Measurements from ENCODE around the gene ZNF487. TPM values are rescaled to one million over a fixed set of nuclear protein-coding genes. Genes with fewer than 3 reads are reported as not detected.
"Not testable (repeated sequence)": the region's sequence is repeated elsewhere in the genome, so short reads cannot be mapped to it uniquely, and the experiment has no call there.

Gene ZNF487
- total RNA-seq, 1 donor from 2014 or later: 2.0 TPM

DNA sequence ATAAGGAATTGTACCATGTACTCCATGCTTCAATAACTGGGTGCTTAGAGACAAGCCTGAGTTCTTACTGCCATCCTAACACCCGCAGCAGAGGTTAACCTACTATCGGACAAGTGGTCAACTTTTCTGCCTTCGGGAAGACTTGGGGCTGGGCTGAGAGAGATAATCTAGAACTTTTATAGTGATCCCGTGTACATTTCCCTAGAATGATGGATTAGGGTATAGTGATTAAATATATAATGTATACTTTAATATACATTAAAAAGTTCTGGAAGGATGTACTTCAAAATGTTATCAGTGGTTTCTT, 15.8 kb upstream of the ZNF487 start:
- DNase-seq (ENCODE audit: low spot score): no peak
- H3K27me3 Mint-ChIP-seq (ENCODE audit: insufficient read depth, low read depth): peaks cover 13% of the 10 kb centered on the region
- H3K9me3 ChIP-seq (ENCODE audit: low read depth): no peaks in the 10 kb centered on the region
- peaks cover 27% of the 10 kb centered on the region for H3K9me3 Mint-ChIP-seq
- no peak overlapping the region for H3K27ac ChIP-seq
- no peaks in the 10 kb centered on the region for H4K20me1 ChIP-seq (ENCODE audit: low read depth)
- H3K4me1 ChIP-seq: no peaks in the 10 kb centered on the region
- peak overlapping the region; percentile 93 for H2AFZ ChIP-seq (replicated peaks)
- H3K36me3 ChIP-seq: no peaks in the 10 kb centered on the region
- H3K4me1 Mint-ChIP-seq: no peaks in the 10 kb centered on the region
- H3K27me3 ChIP-seq: peaks cover 8% of the 10 kb centered on the region
- H3K4me2 ChIP-seq: peak overlapping the region; percentile 59
- no peak overlapping the region for H3K9ac ChIP-seq
- H3K27ac Mint-ChIP-seq: no peak overlapping the region
- no peaks in the 10 kb centered on the region for H3K36me3 Mint-ChIP-seq
- H3K4me3 ChIP-seq: peak overlapping the region; percentile 33
- TF ChIP-seq EZH2 (IDR thresholded peaks at IDR 0.05) (no peak), EZH2phosphoT487 (IDR thresholded peaks at IDR 0.05) (no peak)
- TF ChIP-seq, protein P1, sequence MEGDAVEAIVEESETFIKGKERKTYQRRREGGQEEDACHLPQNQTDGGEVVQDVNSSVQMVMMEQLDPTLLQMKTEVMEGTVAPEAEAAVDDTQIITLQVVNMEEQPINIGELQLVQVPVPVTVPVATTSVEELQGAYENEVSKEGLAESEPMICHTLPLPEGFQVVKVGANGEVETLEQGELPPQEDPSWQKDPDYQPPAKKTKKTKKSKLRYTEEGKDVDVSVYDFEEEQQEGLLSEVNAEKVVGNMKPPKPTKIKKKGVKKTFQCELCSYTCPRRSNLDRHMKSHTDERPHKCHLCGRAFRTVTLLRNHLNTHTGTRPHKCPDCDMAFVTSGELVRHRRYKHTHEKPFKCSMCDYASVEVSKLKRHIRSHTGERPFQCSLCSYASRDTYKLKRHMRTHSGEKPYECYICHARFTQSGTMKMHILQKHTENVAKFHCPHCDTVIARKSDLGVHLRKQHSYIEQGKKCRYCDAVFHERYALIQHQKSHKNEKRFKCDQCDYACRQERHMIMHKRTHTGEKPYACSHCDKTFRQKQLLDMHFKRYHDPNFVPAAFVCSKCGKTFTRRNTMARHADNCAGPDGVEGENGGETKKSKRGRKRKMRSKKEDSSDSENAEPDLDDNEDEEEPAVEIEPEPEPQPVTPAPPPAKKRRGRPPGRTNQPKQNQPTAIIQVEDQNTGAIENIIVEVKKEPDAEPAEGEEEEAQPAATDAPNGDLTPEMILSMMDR (IDR thresholded peaks at IDR 0.05): no peak
- peak overlapping the region; percentile 66 for H3K4me3 Mint-ChIP-seq
- no peaks in the 10 kb centered on the region for H3K79me2 ChIP-seq (ENCODE audit: low read depth)
- H3F3A ChIP-seq (ENCODE audit: low read depth): peaks cover 23% of the 10 kb centered on the region

DNA sequence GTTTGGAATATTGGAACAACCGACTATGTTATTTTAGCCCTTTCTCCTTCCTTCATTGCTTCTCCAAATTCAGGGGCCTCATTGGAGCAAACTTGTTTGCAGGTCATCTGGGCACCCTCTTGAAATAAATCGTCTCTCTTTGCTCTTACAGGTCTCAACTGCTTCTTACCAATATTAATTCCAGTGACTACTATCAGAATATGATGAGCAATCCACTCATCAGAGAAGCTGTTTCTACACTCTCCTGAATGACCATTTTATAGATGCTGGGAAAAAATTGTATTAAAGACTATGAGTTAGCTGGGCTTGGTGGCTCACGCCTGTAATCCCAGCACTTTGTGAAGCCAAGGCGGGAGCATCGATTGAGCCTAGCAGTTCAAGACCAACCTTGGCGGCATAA, 15.4 kb upstream of the ZNF487 start:
- H3K36me3 Mint-ChIP-seq: no peaks in the 10 kb centered on the region
- Histone ChIP-seq H3K36me3 (no peaks in the 10 kb centered on the region), H3K9me3 (ENCODE audit: low read depth) (no peaks in the 10 kb centered on the region), H3K4me3 (no peak overlapping the region), H3K4me1 (no peaks in the 10 kb centered on the region), H3K27me3 (peaks cover 8% of the 10 kb centered on the region), H3K27ac (no peak overlapping the region), H4K20me1 (ENCODE audit: low read depth) (no peaks in the 10 kb centered on the region), H3F3A (ENCODE audit: low read depth) (peaks cover 23% of the 10 kb centered on the region), H3K4me2 (no peak overlapping the region), H3K79me2 (ENCODE audit: low read depth) (no peaks in the 10 kb centered on the region), H3K9ac (no peak overlapping the region), H2AFZ (replicated peaks) (no peak overlapping the region)
- peaks cover 13% of the 10 kb centered on the region for H3K27me3 Mint-ChIP-seq (ENCODE audit: insufficient read depth, low read depth)
- no peak overlapping the region for H3K27ac Mint-ChIP-seq
- H3K4me3 Mint-ChIP-seq: no peak overlapping the region
- TF ChIP-seq EZH2phosphoT487 (IDR thresholded peaks at IDR 0.05) (no peak), EZH2 (IDR thresholded peaks at IDR 0.05) (no peak)
- TF ChIP-seq, protein P1 (IDR thresholded peaks at IDR 0.05): no peak
- peaks cover 27% of the 10 kb centered on the region for H3K9me3 Mint-ChIP-seq
- H3K4me1 Mint-ChIP-seq: no peaks in the 10 kb centered on the region
- DNase-seq (ENCODE audit: low spot score): no peak

DNA sequence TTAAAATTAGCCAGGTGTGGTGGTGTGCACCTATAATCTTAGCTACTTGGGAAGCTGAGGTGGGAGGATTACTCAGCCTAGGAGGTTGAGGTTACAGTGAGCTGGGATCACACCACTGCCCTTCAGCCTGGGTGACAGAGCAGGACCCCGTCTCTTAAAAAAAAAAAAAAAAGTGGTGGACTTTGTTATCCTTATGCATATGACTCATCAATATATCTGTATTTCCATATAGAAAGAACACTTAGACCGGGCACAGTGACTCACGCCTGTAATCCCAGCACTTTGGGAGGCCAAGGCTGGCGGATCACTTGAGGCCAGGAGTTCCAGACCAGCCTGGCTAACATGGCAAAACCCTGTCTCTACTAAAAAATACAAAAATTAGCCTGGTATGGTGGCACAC, 15.0 kb upstream of the ZNF487 start:
- H3K79me2 ChIP-seq (ENCODE audit: low read depth); H4K20me1 ChIP-seq (ENCODE audit: low read depth); H3K4me3 Mint-ChIP-seq; DNase-seq (ENCODE audit: low spot score); H3K27ac Mint-ChIP-seq; H3K36me3 ChIP-seq; H3K9ac ChIP-seq; H2AFZ ChIP-seq (replicated peaks); H3K4me1 ChIP-seq; H3K4me1 Mint-ChIP-seq; H3K4me3 ChIP-seq; H3K27me3 ChIP-seq; H3K27ac ChIP-seq; H3K36me3 Mint-ChIP-seq; H3K4me2 ChIP-seq; H3K9me3 ChIP-seq (ENCODE audit: low read depth): not testable (repeated sequence)
- peaks cover 27% of the 10 kb centered on the region for H3K9me3 Mint-ChIP-seq
- peaks cover 13% of the 10 kb centered on the region for H3K27me3 Mint-ChIP-seq (ENCODE audit: insufficient read depth, low read depth)
- H3F3A ChIP-seq (ENCODE audit: low read depth): peaks cover 23% of the 10 kb centered on the region

DNA sequence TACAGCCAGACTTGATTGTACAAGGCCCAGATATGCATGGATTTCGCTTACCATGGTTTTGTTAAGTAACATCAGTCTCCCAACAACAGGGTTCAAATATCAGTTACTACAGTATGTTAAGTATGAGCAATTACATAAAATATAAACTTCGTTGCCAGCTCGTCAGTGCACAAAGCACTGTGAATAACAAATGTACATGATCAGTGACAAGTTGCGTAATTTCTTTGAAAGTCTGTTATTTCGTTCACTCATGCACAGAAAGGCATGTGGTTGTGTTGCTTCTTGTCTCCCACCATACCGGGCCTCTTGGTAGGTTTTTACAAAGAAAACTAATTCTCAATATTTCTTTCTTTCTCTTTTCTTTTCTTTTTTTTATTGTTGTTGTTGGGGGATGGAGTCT, 12.5 kb upstream of the ZNF487 start:
- DNase-seq (ENCODE audit: low spot score): no peak
- Histone ChIP-seq H3K4me3 (no peak overlapping the region), H3K4me1 (no peaks in the 10 kb centered on the region), H3F3A (ENCODE audit: low read depth) (peaks cover 23% of the 10 kb centered on the region), H3K27me3 (peaks cover 8% of the 10 kb centered on the region), H3K36me3 (no peaks in the 10 kb centered on the region), H3K9ac (no peak overlapping the region), H2AFZ (replicated peaks) (no peak overlapping the region), H3K4me2 (no peak overlapping the region), H3K27ac (no peak overlapping the region), H3K9me3 (ENCODE audit: low read depth) (no peaks in the 10 kb centered on the region), H4K20me1 (ENCODE audit: low read depth) (no peaks in the 10 kb centered on the region), H3K79me2 (ENCODE audit: low read depth) (no peaks in the 10 kb centered on the region)
- H3K4me1 Mint-ChIP-seq: no peaks in the 10 kb centered on the region
- no peak overlapping the region for H3K27ac Mint-ChIP-seq
- H3K36me3 Mint-ChIP-seq: no peaks in the 10 kb centered on the region
- H3K9me3 Mint-ChIP-seq: peaks cover 23% of the 10 kb centered on the region
- no peak for TF ChIP-seq EZH2 (IDR thresholded peaks at IDR 0.05)
- TF ChIP-seq, protein P1 (IDR thresholded peaks at IDR 0.05): no peak
- no peak for TF ChIP-seq EZH2phosphoT487 (IDR thresholded peaks at IDR 0.05)
- H3K27me3 Mint-ChIP-seq (ENCODE audit: insufficient read depth, low read depth): peaks cover 12% of the 10 kb centered on the region
- no peak overlapping the region for H3K4me3 Mint-ChIP-seq

DNA sequence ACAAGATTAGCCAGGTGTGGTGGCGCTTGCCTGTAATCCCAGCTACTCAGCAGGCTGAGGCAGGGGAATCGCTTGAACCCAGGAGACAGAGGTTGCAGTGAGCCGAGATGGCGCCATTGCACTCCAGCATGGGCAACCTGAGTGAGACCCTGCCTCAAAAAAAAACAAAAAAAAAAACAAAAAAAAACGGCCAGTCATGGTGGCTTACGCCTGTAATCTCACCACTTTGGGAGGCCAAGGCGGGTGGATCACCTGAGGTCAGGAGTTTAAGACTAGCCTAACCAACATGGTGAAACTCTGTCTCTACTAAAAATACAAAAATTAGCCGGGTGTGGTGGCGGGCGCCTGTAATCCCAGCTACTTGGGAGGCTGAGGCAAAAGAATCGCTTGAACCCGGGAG, 10.4 kb upstream of the ZNF487 start:
- not testable (repeated sequence) for H3K4me1 Mint-ChIP-seq; H3K36me3 ChIP-seq; H2AFZ ChIP-seq (replicated peaks); H3K27me3 ChIP-seq; H3K9me3 ChIP-seq (ENCODE audit: low read depth); H3K79me2 ChIP-seq (ENCODE audit: low read depth); H3K9ac ChIP-seq; H4K20me1 ChIP-seq (ENCODE audit: low read depth); H3F3A ChIP-seq (ENCODE audit: low read depth); H3K4me1 ChIP-seq; H3K27ac Mint-ChIP-seq; H3K4me3 Mint-ChIP-seq; H3K36me3 Mint-ChIP-seq; DNase-seq (ENCODE audit: low spot score); H3K27ac ChIP-seq; H3K27me3 Mint-ChIP-seq (ENCODE audit: insufficient read depth, low read depth); H3K4me3 ChIP-seq; H3K4me2 ChIP-seq
- peaks cover 10% of the 10 kb centered on the region for H3K9me3 Mint-ChIP-seq

Measured in neural progenitor cell (in vitro differentiated cells).